GM18868 (cell line): ENCODE measurements around the gene USP17L15.
"Not testable (repeated sequence)": the region's sequence is repeated elsewhere in the genome, so short reads cannot be mapped to it uniquely, and the experiment has no call there.

ENCODE experiments used
- ATAC-seq: cut with Tn5 transposase; IDR thresholded peaks from one replicate; pipeline ENCODE4 v1.9.1; 2021; ENCODE audit warnings: mild to moderate bottlenecking, moderate library complexity; ENCODE audit not compliant: unreplicated experiment

USP17L15 gene

DNA sequence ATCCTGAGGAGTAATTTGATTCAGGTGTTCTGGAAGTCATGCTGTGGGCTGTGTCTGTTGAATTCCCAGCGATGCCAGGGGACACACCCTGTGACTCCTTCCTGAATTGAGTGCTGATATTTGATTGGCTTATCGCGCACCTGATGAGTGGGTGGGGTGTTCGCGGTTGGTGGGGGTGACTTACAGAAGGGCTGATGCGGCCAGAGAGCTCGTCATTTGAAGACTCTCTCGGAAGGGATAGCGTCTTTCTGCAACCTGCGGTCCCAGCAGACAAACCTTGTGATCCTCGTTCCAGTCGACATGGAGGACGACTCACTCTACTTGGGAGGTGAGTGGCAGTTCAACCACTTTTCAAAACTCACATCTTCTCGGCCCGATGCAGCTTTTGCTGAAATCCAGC is at the start of gene USP17L15:
Gene USP17L15, plus strand, starts transcription at position 301 of the 400 bp plus-strand sequence. Its CDS starts 0 bp downstream, at position 301.
- ATAC-seq, result not testable (repeated sequence)

DNA sequence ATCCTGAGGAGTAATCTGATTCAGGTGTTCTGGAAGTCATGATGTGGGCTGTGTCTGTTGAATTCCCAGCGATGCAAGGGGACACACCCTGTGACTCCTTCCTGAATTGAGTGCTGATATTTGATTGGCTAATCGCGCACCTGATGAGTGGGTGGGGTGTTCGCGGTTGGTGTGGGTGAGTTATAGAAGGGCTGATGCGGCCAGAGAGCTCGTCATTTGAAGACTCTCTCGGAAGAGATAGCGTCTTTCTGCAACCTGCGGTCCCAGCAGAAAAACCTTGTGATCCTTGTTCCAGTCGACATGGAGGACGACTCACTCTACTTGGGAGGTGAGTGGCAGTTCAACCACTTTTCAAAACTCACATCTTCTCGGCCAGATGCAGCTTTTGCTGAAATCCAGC is 23.8 kb upstream of the USP17L15 start, which contains the start of gene USP17L10:
Gene USP17L10, plus strand, starts transcription at position 301 of the 400 bp plus-strand sequence. Its CDS starts 0 bp downstream, at position 301.
- not testable (repeated sequence) for ATAC-seq

DNA sequence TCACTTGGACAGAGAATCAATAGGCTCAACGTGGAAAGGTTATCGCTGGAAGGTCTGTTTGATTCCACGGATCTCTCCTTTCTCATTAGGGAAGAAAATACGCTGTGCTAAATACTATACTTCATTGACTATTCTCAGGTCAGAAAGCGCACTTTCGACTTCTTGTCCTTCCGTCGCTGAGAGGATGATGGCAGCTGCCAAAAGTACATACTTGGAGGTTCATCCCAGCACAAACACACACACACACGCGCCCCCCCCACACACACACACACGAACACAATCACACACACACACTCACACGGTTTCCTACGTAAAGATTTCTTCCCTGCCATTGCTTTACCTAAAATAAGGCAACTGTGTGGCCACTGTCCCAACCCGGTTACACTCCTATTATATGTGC is 19.5 kb upstream of the USP17L15 start:
- ATAC-seq, result not testable (repeated sequence)

DNA sequence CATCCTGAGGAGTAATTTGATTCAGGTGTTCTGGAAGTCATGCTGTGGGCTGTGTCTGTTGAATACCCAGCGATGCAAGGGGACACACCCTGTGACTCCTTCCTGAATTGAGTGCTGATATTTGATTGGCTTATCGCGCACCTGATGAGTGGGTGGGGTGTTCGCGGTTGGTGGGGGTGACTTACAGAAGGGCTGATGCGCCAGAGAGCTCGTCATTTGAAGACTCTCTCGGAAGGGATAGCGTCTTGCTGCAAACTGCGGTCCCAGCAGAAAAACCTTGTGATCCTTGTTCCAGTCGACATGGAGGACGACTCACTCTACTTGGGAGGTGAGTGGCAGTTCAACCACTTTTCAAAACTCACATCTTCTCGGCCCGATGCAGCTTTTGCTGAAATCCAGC is 19.1 kb upstream of the USP17L15 start, which contains the start of gene USP17L11:
Gene USP17L11, plus strand, starts transcription at position 301 of the 400 bp plus-strand sequence. Its CDS starts 0 bp downstream, at position 301.
- not testable (repeated sequence) for ATAC-seq

DNA sequence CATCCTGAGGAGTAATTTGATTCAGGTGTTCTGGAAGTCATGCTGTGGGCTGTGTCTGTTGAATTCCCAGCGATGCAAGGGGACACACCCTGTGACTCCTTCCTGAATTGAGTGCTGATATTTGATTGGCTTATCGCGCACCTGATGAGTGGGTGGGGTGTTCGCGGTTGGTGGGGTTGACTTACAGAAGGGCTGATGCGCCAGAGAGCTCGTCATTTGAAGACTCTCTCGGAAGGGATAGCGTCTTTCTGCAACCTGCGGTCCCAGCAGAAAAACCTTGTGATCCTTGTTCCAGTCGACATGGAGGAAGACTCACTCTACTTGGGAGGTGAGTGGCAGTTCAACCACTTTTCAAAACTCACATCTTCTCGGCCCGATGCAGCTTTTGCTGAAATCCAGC is 14.3 kb upstream of the USP17L15 start, which contains the start of gene USP17L12:
Gene USP17L12, plus strand, starts transcription at position 301 of the 400 bp plus-strand sequence. Its CDS starts 0 bp downstream, at position 301.
- ATAC-seq, result not testable (repeated sequence)

DNA sequence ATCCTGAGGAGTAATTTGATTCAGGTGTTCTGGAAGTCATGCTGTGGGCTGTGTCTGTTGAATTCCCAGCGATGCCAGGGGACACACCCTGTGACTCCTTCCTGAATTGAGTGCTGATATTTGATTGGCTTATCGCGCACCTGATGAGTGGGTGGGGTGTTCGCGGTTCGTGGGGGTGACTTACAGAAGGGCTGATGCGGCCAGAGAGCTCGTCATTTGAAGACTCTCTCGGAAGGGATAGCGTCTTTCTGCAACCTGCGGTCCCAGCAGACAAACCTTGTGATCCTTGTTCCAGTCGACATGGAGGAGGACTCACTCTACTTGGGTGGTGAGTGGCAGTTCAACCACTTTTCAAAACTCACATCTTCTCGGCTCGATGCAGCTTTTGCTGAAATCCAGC is 9.6 kb upstream of the USP17L15 start, which contains the start of gene USP17L13:
Gene USP17L13, plus strand, starts transcription at position 301 of the 400 bp plus-strand sequence. Its CDS starts 0 bp downstream, at position 301.
- ATAC-seq, result not testable (repeated sequence)

DNA sequence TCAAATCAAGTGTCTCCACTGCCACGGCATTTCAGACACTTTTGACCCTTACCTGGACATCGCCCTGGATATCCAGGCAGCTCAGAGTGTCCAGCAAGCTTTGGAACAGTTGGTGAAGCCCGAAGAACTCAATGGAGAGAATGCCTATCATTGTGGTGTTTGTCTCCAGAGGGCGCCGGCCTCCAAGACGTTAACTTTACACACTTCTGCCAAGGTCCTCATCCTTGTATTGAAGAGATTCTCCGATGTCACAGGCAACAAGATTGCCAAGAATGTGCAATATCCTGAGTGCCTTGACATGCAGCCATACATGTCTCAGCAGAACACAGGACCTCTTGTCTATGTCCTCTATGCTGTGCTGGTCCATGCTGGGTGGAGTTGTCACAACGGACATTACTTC is 3.9 kb upstream of the USP17L15 start:
- ATAC-seq, result not testable (repeated sequence)

DNA sequence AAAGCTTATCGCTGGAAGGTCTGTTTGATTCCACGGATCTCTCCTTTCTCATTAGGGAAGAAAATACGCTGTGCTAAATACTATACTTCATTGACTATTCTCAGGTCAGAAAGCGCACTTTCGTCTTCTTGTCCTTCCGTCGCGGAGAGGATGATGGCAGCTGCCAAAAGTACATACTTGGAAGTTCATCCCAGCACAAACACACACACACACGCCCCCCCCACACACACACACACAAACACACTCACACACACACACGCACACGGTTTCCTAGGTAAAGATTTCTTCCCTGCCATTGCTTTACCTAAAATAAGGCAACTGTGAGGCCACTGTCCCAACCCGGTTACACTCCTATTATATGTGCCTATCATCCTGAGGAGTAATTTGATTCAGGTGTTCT is 4.3 kb downstream of the USP17L15 start:
- ATAC-seq, result not testable (repeated sequence)

DNA sequence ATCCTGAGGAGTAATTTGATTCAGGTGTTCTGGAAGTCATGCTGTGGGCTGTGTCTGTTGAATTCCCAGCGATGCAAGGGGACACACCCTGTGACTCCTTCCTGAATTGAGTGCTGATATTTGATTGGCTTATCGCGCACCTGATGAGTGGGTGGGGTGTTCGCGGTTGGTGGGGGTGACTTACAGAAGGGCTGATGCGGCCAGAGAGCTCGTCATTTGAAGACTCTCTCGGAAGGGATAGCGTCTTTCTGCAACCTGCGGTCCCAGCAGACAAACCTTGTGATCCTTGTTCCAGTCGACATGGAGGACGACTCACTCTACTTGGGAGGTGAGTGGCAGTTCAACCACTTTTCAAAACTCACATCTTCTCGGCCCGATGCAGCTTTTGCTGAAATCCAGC is 9.4 kb downstream of the USP17L15 start, which contains the start of gene USP17L17:
Gene USP17L17, plus strand, starts transcription at position 301 of the 400 bp plus-strand sequence. Its CDS starts 0 bp downstream, at position 301.
- ATAC-seq, result not testable (repeated sequence)

- ATAC-seq, result not testable (repeated sequence)
Observed at GRCh38 chr4:9247953-9248680, 13.9 kb downstream of the USP17L15 start, which contains the start of gene USP17L18. Gene USP17L18, plus strand, starts transcription at chr4:9248630. Its CDS starts 0 bp downstream, at chr4:9248630.

DNA sequence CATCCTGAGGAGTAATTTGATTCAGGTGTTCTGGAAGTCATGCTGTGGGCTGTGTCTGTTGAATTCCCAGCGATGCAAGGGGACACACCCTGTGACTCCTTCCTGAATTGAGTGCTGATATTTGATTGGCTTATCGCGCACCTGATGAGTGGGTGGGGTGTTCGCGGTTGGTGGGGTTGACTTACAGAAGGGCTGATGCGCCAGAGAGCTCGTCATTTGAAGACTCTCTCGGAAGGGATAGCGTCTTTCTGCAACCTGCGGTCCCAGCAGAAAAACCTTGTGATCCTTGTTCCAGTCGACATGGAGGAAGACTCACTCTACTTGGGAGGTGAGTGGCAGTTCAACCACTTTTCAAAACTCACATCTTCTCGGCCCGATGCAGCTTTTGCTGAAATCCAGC is 18.9 kb downstream of the USP17L15 start, which contains the start of gene USP17L19:
Gene USP17L19, plus strand, starts transcription at position 301 of the 400 bp plus-strand sequence. Its CDS starts 0 bp downstream, at position 301.
- not testable (repeated sequence) for ATAC-seq

GRCh38 chr4:9257824-9258223 is 23.6 kb downstream of the USP17L15 start, which contains the start of gene USP17L20:
Gene USP17L20, plus strand, starts transcription at chr4:9258124. Its CDS starts 0 bp downstream, at chr4:9258124.
- ATAC-seq, result not testable (repeated sequence)

- not testable (repeated sequence) for ATAC-seq
Observed at GRCh38 chr4:9262572-9262971, 28.4 kb downstream of the USP17L15 start, which contains the start of gene USP17L21. Gene USP17L21, plus strand, starts transcription at chr4:9262872. Its CDS starts 0 bp downstream, at chr4:9262872.

- not testable (repeated sequence) for ATAC-seq
Observed at GRCh38 chr4:9267319-9267718, 33.1 kb downstream of the USP17L15 start, which contains the start of gene USP17L22. Gene USP17L22, plus strand, starts transcription at chr4:9267619. Its CDS starts 0 bp downstream, at chr4:9267619.

DNA sequence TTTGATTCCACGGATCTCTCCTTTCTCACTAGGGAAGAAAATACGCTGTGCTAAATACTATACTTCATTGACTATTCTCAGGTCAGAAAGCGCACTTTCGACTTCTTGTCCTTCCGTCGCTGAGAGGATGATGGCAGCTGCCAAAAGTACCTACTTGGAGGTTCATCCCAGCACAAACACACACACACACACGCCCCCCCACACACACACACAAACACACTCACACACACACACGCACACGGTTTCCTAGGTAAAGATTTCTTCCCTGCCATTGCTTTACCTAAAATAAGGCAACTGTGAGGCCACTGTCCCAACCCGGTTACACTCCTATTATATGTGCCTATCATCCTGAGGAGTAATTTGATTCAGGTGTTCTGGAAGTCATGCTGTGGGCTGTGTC is 37.5 kb downstream of the USP17L15 start:
- ATAC-seq, result not testable (repeated sequence)
